Endothelial cell of umbilical vein (primary cell): ENCODE measurements around the gene MED29. TPM values are rescaled to one million over a fixed set of nuclear protein-coding genes. Genes with fewer than 3 reads are reported as not detected.

Experiments
- BruUV-seq: library from RNA; stranded (reverse); fragments of 400-500 nt; replicated peaks from 2 replicates; lab custom pipeline; 2021; lab: Mats Ljungman, UMichigan
- CTCF ChIA-PET: fragments of 300-600, 350-600 bp; sonication (Branson Sonifier 250); formaldehyde crosslinking; loops from one replicate; lab custom pipeline; 2021; ENCODE audit warnings: antibody characterized with exemption, inconsistent platforms; lab: Charles Lee
- POLR2A ChIA-PET: fragments of 300-600, 350-600 bp; sonication (Branson Sonifier 250); formaldehyde crosslinking; loops from one replicate; lab custom pipeline; 2021; ENCODE audit warnings: antibody characterized with exemption, inconsistent platforms; lab: Charles Lee
- DNase-seq: peaks from one replicate; pipeline ENCODE4 v3.0.0-alpha.2; 2011; ENCODE audit warnings: low read depth, low spot score
- FAIRE-seq: peaks from 2 replicates; lab custom pipeline; 2011; peaks lifted over from hg19 to GRCh38; lab: Jason Lieb, UNC
- H2AFZ ChIP-seq: 2 replicates; pipeline ENCODE4 v1.6.0; 2012; ENCODE audit warnings: low read depth, low read length, control low read depth, inconsistent platforms
- H3K27ac ChIP-seq: 2 replicates; pipeline ENCODE4 v1.5.1; 2011; ENCODE audit warnings: low read depth, mild to moderate bottlenecking, control low read depth, low read length, moderate library complexity; ENCODE audit not compliant: insufficient read depth
- H3K27me3 ChIP-seq, 2 experiments: 2 replicates each; pipeline versions ENCODE4 v1.6.0 to v1.6.1; 2011; ENCODE audit warnings: low read length in 2 of 2, mixed read lengths in 1 of 2; ENCODE audit not compliant: control insufficient read depth in 2 of 2, insufficient read depth in 2 of 2
- H3K36me3 ChIP-seq, 2 experiments: 2 replicates in 1 of 2; 3 replicates in 1 of 2; pipeline ENCODE4 v1.5.1; 2011; ENCODE audit warnings: low read length in 2 of 2, mild to moderate bottlenecking in 1 of 2, moderate library complexity in 1 of 2; ENCODE audit not compliant: control insufficient read depth in 2 of 2, insufficient read depth in 2 of 2; ENCODE audit errors: extremely low read depth in 1 of 2
- H3K4me1 ChIP-seq: 3 replicates; pipeline ENCODE4 v1.5.1; 2011; ENCODE audit warnings: mild to moderate bottlenecking, low read length; ENCODE audit not compliant: control insufficient read depth, insufficient read depth; ENCODE audit errors: extremely low read depth
- H3K4me2 ChIP-seq: 2 replicates; pipeline ENCODE4 v1.6.1; 2011; ENCODE audit warnings: low read length, control low read depth, mixed read lengths; ENCODE audit not compliant: insufficient read depth
- H3K4me3 ChIP-seq, 3 experiments: fragments of 200-600 bp in 1 of 3; sonication (generic), shearing (Covaris generic) in 1 of 3; replicated peaks in 1 of 3; 2 replicates each; pipeline ENCODE4 v1.5.1; 2011 to 2016; ENCODE audit warnings: control low read depth in 3 of 3, low read length in 3 of 3, mild to moderate bottlenecking in 2 of 3, inconsistent platforms in 1 of 3, low read depth in 1 of 3, moderate library complexity in 1 of 3; ENCODE audit not compliant: insufficient read depth in 1 of 3
- H3K79me2 ChIP-seq: 2 replicates; pipeline ENCODE4 v1.6.0; 2012; ENCODE audit warnings: low read length, inconsistent platforms; ENCODE audit not compliant: control insufficient read depth, insufficient read depth
- H3K9ac ChIP-seq: replicated peaks from 2 replicates; pipeline ENCODE3; 2011; ENCODE audit warnings: low read length, control low read depth; ENCODE audit not compliant: insufficient read depth; ENCODE audit errors: extremely low read depth
- H3K9me1 ChIP-seq: replicated peaks from 3 replicates; pipeline ENCODE4 v1.6.0; 2011; ENCODE audit warnings: mild to moderate bottlenecking, low read length; ENCODE audit not compliant: control insufficient read depth, insufficient read depth; ENCODE audit errors: extremely low read depth
- H3K9me3 ChIP-seq: replicated peaks from 2 replicates; pipeline ENCODE4 v1.5.1; 2012; ENCODE audit warnings: low read length, inconsistent platforms; ENCODE audit not compliant: control insufficient read depth, insufficient read depth
- H4K20me1 ChIP-seq: replicated peaks from 2 replicates; pipeline ENCODE3; 2011; ENCODE audit warnings: mild to moderate bottlenecking, low read length; ENCODE audit not compliant: control insufficient read depth, insufficient read depth; ENCODE audit errors: extremely low read depth
- EZH2 ChIP-seq: IDR thresholded peaks from 2 replicates; pipeline ENCODE4 v1.6.1; 2012; ENCODE audit warnings: borderline replicate concordance, low read depth, mild to moderate bottlenecking, moderate library complexity, low read length, inconsistent platforms; ENCODE audit not compliant: severe bottlenecking
- FOS ChIP-seq: IDR thresholded peaks from 2 replicates; pipeline ENCODE4 v1.6.1; 2011; ENCODE audit warnings: mild to moderate bottlenecking, low read length, moderate library complexity, borderline replicate concordance; ENCODE audit not compliant: insufficient read depth
- GATA2 ChIP-seq: IDR thresholded peaks from 2 replicates; pipeline ENCODE4 v1.7.0; 2011; ENCODE audit warnings: low read depth, mild to moderate bottlenecking, moderate library complexity, mixed read lengths, low read length; ENCODE audit not compliant: insufficient read length, insufficient read depth
- JUN ChIP-seq: IDR thresholded peaks from 2 replicates; pipeline ENCODE4 v1.6.1; 2011; ENCODE audit warnings: borderline replicate concordance, low read depth; ENCODE audit not compliant: insufficient read length, insufficient read depth
- MAX ChIP-seq: IDR thresholded peaks from 2 replicates; pipeline ENCODE4 v1.6.1; 2011; ENCODE audit not compliant: insufficient read depth, insufficient read length
- MYC ChIP-seq: IDR thresholded peaks from one replicate; pipeline ENCODE4 v1.6.1; 2011; ENCODE audit warnings: mild to moderate bottlenecking, low read depth, low read length
- POLR2A ChIP-seq: IDR thresholded peaks from 2 replicates; pipeline ENCODE4 v1.6.1; 2012; ENCODE audit warnings: low read depth, mild to moderate bottlenecking, control low read depth, low read length
- POLR2AphosphoS5 ChIP-seq: IDR thresholded peaks from 2 replicates; pipeline ENCODE4 v1.6.1; 2012; ENCODE audit warnings: low read depth, mild to moderate bottlenecking, control low read depth, low read length, moderate library complexity; ENCODE audit not compliant: insufficient read depth
- dilution Hi-C: fragments of 300-500 bp; cut with MboI; formaldehyde crosslinking; loops from one replicate; pipeline ENCODE4 v1.15.0; 2019; ENCODE audit warnings: low sequenced_read_pairs; ENCODE audit not compliant: extremely low pct_ligation_motif_present
- intact Hi-C: fragments of 100-400 bp; cut with micrococcal nuclease; formaldehyde crosslinking; loops from one replicate; pipeline ENCODE4 v1.10.0; 2022
- polyA plus RNA-seq, 4 experiments: library from polyadenylated mRNA; depleted of rRNA in 3 of 4; stranded (reverse) in 3 of 4; unstranded in 1 of 4; fragments of >200 nt; gene quantifications; 2 replicates each; pipeline versions ENCODE4 v1.2.1 to v1.2.3, GENCODE V29; 2011 to 2012; ENCODE audit warnings: missing spikeins in 1 of 4
- total RNA-seq: library from RNA; stranded (reverse); gene quantifications from 2 replicates; pipeline ENCODE4 v1.2.3, GENCODE V29; 2021
- TF ChIP-seq, protein P1 (sequence below), 2 donors: IDR thresholded peaks; 1 replicate in 1 of 2; 2 replicates in 1 of 2; pipeline ENCODE4 v1.5.1; 2011; ENCODE audit warnings: low read length in 2 of 2, mild to moderate bottlenecking in 2 of 2, moderate library complexity in 2 of 2, control low read depth in 1 of 2, inconsistent platforms in 1 of 2, low read depth in 1 of 2; ENCODE audit not compliant: insufficient read depth in 1 of 2; ENCODE audit errors: extremely low read depth in 1 of 2

Gene MED29
- total and polyA plus RNA-seq, 2 donors (not counting 3 experiments of a cell fraction or from before 2014, with no cell fraction given): 25.5 to 50.4 TPM

DNA sequence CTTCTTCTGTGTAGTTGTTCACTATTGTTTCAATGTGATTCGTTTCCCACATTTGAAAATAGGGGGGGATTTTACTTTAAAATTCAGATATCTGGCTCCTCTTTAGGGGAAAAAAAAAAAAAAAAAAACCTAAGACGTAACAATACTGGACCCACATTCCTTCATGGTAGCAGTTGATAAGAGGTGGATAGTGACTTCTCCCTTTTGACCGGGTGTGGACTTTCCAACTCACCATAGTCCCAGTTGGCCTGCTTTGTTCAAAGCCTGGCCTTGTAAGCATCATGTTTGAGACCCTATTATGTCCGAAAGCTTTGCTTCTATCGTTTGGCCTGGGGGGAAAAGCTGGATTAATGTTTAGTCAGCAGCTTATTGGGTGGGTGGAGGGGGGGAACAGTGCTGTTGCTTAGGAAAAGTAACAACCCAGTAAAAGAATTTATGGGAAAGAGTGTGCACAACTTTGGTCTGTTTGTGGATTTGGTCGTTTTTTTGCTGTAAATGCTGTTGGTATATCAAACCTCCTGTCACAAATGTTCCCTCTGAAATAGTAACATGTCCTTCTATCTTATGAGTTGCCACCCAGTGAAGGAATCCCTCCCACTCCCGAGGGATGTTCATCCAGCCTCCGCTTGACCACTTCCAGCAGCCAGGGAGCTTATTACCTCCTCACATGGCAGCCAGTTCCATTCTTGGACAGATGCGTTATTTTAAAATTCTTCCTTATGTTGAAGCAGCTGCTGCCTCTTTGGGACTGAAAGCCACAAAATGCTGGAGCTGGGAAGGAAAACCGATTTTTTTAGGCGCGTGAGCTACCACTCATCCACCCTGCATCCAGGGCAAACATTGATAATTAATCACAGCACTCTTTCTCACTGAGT lies 38.6 kb upstream of the MED29 start:
- Histone ChIP-seq H3K4me1 (peaks cover 3% of the 10 kb centered on the region), H4K20me1 (no peaks in the 10 kb centered on the region), H3K9me3 (no peaks in the 10 kb centered on the region), H3K9me1 (no peaks in the 10 kb centered on the region), H3K4me3 (no peak overlapping the region), H3K36me3 (peaks cover 23 to 30% of the 10 kb centered on the region in 2 experiments), H3K27ac (no peak overlapping the region), H3K4me2 (no peak overlapping the region), H3K9ac (no peak overlapping the region), H3K27me3 (no peaks in the 10 kb centered on the region), H3K79me2 (peaks cover 9% of the 10 kb centered on the region), H2AFZ (no peak overlapping the region)
- TF ChIP-seq MAX (no peak), POLR2A (no peak), FOS (no peak), MYC (no peak), GATA2 (no peak), POLR2AphosphoS5 (no peak), JUN (no peak), EZH2 (no peak)
- TF ChIP-seq, protein P1, sequence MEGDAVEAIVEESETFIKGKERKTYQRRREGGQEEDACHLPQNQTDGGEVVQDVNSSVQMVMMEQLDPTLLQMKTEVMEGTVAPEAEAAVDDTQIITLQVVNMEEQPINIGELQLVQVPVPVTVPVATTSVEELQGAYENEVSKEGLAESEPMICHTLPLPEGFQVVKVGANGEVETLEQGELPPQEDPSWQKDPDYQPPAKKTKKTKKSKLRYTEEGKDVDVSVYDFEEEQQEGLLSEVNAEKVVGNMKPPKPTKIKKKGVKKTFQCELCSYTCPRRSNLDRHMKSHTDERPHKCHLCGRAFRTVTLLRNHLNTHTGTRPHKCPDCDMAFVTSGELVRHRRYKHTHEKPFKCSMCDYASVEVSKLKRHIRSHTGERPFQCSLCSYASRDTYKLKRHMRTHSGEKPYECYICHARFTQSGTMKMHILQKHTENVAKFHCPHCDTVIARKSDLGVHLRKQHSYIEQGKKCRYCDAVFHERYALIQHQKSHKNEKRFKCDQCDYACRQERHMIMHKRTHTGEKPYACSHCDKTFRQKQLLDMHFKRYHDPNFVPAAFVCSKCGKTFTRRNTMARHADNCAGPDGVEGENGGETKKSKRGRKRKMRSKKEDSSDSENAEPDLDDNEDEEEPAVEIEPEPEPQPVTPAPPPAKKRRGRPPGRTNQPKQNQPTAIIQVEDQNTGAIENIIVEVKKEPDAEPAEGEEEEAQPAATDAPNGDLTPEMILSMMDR (IDR thresholded peaks at IDR 0.05; ENCODE audit: extremely low read depth in 1 of 2, insufficient read depth in 1 of 2, low read depth in 1 of 2, low read length in 2 of 2): no peak
- dilution Hi-C loops: no loop called here
- ChIA-PET CTCF (no interaction called here), POLR2A (no interaction called here)
- FAIRE-seq (no peak), DNase-seq (no peak)
- BruUV-seq: no TSS peak
- intact Hi-C loops: no loop called here
